HL-60 (cell line): ENCODE results near the gene CNIH3.

Source experiments
- GABPA ChIP-seq: IDR thresholded peaks from 2 replicates; pipeline ENCODE4 v1.6.1; 2012; ENCODE audit warnings: low read depth
- POLR2AphosphoS5 ChIP-seq: IDR thresholded peaks from 2 replicates; pipeline ENCODE4 v1.6.1; 2012; ENCODE audit warnings: low read depth
- TF ChIP-seq, protein P1 (sequence below): IDR thresholded peaks from one replicate; pipeline ENCODE4 v1.5.1; 2011; ENCODE audit warnings: low read length, control low read depth, inconsistent platforms; ENCODE audit not compliant: insufficient read depth
- TF ChIP-seq, protein P2 (sequence below): IDR thresholded peaks from 2 replicates; pipeline ENCODE4 v1.6.1; 2012; ENCODE audit warnings: low read depth; ENCODE audit not compliant: insufficient replicate concordance

DNA sequence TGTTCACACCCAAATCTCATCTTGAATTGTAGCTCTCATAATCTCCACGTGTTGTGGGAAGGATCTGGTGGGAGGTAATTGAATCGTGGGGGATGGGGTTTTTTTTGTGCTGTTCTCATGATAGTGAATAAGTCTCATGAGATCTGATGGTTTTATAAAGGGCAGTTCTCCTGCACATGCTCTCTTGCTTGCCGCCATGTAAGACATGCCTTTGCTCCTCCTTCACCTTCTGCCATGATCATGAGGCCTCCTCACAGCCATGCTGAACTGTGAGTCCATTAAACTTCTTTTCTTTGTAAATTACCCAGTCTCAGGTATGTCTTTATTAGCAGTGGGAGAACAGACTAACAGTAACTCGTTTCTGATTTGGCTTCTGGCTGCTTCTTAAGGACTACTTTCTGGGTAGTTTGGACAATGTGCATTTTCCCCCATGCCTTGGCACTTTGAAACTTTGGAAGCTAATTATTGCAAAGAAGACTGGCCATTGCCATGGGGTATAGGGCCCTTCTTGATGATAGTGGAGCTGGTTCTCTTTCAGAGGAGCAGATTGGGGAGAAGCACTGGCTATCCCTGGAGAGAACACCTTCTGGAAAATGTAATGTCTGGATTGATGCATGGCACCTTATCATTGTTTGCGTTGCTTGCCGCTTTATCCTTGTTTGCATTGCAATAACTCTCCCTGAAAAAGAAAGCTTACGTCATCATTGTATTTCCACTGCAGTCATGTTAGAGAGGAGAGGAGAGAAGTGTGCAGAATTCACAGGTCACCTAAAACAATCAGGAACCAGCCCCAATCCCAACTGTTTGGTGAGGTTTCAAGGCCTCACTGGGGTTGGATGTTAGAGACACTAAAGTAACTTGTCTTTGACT lies 5.9 kb downstream of the CNIH3 start:
- TF ChIP-seq, protein P1, sequence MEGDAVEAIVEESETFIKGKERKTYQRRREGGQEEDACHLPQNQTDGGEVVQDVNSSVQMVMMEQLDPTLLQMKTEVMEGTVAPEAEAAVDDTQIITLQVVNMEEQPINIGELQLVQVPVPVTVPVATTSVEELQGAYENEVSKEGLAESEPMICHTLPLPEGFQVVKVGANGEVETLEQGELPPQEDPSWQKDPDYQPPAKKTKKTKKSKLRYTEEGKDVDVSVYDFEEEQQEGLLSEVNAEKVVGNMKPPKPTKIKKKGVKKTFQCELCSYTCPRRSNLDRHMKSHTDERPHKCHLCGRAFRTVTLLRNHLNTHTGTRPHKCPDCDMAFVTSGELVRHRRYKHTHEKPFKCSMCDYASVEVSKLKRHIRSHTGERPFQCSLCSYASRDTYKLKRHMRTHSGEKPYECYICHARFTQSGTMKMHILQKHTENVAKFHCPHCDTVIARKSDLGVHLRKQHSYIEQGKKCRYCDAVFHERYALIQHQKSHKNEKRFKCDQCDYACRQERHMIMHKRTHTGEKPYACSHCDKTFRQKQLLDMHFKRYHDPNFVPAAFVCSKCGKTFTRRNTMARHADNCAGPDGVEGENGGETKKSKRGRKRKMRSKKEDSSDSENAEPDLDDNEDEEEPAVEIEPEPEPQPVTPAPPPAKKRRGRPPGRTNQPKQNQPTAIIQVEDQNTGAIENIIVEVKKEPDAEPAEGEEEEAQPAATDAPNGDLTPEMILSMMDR, result no peak
- no peak for TF ChIP-seq POLR2AphosphoS5
- TF ChIP-seq GABPA, result no peak
- TF ChIP-seq, protein P2, sequence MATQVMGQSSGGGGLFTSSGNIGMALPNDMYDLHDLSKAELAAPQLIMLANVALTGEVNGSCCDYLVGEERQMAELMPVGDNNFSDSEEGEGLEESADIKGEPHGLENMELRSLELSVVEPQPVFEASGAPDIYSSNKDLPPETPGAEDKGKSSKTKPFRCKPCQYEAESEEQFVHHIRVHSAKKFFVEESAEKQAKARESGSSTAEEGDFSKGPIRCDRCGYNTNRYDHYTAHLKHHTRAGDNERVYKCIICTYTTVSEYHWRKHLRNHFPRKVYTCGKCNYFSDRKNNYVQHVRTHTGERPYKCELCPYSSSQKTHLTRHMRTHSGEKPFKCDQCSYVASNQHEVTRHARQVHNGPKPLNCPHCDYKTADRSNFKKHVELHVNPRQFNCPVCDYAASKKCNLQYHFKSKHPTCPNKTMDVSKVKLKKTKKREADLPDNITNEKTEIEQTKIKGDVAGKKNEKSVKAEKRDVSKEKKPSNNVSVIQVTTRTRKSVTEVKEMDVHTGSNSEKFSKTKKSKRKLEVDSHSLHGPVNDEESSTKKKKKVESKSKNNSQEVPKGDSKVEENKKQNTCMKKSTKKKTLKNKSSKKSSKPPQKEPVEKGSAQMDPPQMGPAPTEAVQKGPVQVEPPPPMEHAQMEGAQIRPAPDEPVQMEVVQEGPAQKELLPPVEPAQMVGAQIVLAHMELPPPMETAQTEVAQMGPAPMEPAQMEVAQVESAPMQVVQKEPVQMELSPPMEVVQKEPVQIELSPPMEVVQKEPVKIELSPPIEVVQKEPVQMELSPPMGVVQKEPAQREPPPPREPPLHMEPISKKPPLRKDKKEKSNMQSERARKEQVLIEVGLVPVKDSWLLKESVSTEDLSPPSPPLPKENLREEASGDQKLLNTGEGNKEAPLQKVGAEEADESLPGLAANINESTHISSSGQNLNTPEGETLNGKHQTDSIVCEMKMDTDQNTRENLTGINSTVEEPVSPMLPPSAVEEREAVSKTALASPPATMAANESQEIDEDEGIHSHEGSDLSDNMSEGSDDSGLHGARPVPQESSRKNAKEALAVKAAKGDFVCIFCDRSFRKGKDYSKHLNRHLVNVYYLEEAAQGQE, result no peak
